IMR-90 (cell line): ENCODE measurements around the gene RMND5A.

Experiments used
- POLR2A ChIP-seq: IDR thresholded peaks from 2 replicates; pipeline ENCODE4 v1.6.1; 2012; ENCODE audit warnings: mild to moderate bottlenecking, low read depth, low read length
- RFX5 ChIP-seq: IDR thresholded peaks from 2 replicates; pipeline ENCODE4 v1.8.0; 2012; ENCODE audit warnings: low read depth, mild to moderate bottlenecking, low read length, moderate library complexity
- TF ChIP-seq, protein P1 (sequence below): conservative IDR thresholded peaks from 2 replicates; pipeline ENCODE4 v1.5.1; 2012; ENCODE audit warnings: mild to moderate bottlenecking, low read depth, low read length, improper control_type of control experiment
- TF ChIP-seq, protein P2 (sequence below): fragments of 150-350 bp; IDR thresholded peaks from 2 replicates; pipeline ENCODE4 v1.6.1; 2016; ENCODE audit warnings: low read depth, mild to moderate bottlenecking, low read length, moderate library complexity, borderline replicate concordance

DNA sequence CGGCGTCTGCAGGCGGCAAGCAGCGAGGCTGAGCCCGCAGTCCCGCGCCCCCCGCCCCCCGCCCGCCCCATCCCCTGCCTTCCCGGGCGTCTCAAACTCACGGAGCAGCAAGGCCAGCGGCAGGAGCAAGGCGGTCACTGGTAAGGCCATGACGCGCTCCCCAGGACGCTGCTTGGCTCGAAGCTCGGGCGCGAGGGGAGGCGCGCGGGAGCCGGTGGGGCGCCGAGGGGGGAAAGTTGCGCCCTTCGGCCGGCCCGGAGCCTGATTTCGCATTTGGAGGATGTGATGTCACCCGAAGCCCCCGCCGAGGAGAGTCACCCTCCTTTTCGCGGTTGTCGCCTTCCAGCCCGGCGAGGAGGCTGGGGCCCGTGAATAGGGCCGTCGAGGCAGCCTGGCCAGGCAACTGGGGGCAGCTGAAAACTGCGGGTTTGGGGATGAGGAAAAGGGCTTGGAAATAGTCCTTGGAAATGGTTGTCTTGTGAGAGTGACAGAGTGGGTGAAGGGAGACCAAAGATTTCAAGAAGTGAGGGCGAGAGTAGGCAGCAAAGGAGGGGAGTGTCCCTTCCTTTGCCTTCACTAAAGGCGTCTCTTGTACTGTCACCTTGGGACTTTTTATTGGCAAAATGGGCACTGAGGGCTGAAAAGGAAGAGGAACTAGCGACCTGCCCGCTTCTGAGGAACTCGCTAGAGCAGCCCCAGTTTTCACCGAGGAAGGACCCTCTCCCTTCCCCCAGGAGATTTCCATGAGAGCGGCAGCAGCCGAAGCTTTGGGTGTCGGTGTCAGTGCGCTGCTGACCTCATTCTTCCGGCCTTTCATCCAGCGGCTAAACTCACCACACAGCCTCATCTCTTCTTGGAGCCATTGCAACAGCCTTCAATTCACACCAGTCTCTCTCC lies 70.8 kb downstream of the RMND5A start, which contains the start of gene CD8A:
- TF ChIP-seq POLR2A (no peak), RFX5 (no peak)
- TF ChIP-seq, protein P1, sequence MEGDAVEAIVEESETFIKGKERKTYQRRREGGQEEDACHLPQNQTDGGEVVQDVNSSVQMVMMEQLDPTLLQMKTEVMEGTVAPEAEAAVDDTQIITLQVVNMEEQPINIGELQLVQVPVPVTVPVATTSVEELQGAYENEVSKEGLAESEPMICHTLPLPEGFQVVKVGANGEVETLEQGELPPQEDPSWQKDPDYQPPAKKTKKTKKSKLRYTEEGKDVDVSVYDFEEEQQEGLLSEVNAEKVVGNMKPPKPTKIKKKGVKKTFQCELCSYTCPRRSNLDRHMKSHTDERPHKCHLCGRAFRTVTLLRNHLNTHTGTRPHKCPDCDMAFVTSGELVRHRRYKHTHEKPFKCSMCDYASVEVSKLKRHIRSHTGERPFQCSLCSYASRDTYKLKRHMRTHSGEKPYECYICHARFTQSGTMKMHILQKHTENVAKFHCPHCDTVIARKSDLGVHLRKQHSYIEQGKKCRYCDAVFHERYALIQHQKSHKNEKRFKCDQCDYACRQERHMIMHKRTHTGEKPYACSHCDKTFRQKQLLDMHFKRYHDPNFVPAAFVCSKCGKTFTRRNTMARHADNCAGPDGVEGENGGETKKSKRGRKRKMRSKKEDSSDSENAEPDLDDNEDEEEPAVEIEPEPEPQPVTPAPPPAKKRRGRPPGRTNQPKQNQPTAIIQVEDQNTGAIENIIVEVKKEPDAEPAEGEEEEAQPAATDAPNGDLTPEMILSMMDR = no peak
- TF ChIP-seq, protein P2, sequence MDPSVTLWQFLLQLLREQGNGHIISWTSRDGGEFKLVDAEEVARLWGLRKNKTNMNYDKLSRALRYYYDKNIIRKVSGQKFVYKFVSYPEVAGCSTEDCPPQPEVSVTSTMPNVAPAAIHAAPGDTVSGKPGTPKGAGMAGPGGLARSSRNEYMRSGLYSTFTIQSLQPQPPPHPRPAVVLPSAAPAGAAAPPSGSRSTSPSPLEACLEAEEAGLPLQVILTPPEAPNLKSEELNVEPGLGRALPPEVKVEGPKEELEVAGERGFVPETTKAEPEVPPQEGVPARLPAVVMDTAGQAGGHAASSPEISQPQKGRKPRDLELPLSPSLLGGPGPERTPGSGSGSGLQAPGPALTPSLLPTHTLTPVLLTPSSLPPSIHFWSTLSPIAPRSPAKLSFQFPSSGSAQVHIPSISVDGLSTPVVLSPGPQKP = no peak
